GM19023 (cell line): ENCODE data around the gene FAM177B.

Experiments used
- ATAC-seq: cut with Tn5 transposase; IDR thresholded peaks from one replicate; pipeline ENCODE4 v1.9.1; 2021; ENCODE audit warnings: mild to moderate bottlenecking, moderate library complexity; ENCODE audit not compliant: unreplicated experiment

The FAM177B gene

DNA sequence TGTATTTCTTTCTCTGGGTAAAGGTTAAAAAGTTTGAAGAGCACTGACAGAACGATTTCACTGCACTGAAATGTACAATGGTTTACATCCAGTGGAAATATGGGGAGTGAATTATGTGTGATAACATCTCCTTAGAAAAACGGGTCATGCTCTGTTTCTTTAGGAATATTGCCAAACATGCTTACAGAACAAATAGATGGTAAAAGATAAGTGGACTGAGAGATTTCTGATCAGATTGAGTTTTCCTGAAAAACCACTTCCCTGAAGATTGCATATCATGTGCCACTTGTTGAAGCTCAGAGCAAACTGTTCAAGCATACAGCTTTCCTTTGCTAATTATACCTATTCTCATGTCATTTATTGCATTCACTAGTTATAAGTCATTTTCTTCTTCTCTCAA lies 47.9 kb downstream of the FAM177B start:
- ATAC-seq, result no peak

DNA sequence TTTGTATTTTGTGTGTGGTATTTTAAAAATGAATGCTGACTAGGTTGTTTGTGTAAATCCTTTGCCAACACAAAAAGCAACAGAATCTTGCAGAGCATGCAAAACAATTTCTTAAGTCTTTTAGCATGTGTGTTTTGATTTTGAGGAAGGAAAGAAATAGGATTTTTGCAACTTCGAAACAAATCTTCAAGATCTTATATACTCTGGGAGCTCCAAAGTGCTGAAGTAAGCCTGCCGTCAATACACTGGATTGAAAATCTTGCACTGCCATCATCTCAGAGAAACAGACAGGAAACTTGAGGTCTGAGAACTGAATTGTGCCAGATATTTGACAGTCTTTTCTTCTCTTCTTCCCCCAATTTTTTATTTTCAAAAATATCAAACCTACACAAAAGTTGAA lies 48.5 kb downstream of the FAM177B start:
- no peak for ATAC-seq

DNA sequence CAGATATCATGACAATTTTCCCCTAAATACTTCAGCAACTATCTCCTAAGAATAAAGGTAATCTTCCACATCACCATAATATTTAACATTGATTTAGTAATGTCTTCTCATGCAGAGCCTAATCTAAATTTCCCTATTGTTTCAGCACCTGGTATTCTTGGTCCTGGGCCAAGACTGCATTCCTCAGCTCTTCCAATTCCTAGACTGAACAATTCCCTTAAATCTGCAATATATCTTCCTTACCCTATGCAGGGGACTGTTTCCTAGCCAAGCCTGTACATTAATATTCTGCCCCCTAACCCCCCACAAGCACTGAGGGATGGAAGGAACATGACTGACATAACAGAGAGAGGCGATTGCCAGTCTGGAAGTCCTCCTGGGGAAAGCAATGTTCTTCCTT lies 49.1 kb downstream of the FAM177B start:
- ATAC-seq, result no peak

DNA sequence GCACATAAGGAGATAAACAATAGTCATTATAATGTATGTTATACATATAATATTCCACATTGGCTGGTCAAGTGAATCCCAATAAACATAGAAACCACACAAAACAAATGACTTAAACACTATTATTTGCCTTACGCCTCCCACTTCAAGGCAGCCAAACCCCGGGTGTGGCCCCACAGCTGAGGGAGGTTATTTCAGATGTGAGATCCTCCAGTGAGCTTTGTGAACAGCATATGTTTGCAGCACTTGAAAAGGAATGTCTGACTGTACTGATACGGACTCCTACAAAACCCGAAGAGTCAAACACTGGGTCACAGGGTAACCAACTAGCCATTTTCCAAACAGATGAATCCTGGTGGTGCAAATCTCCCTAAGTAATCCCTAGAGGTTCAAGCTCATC lies 50.7 kb downstream of the FAM177B start:
- no peak for ATAC-seq

DNA sequence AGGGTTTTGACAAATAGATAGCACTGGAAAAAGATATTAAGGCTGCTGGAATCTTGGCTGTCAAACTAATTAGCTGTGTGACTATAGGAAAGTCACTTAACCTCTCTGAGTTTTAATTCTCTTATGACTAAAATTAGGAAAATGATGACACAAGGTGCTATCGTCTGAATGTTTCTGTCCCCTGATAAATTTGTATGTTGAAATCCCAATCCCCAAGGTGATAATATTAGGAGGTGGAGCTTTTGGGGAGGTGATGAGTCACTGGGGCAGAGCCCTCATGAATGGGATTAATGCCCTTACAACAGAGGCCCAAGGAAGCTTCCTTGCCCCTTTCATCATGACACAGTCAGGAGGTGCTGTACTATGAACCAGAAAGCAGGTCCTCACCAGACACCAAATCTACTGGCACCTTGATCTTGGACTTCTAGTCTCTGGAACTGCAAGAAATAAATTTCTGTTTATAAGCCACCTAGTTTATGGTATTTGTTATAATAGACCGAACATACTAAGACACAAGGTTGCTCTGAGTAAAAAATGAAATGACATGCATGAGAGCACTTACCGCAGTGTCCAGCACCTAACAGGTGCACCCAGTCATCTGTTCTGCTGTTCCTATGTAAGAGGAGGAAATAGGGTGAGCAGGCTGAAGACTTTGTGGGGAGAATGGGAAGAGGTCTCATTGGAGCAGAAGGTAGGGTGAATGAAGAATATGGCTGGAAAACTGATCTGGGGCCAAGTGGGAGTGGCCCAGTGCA lies 51.6 kb downstream of the FAM177B start:
- ATAC-seq, result peak; percentile 61

DNA sequence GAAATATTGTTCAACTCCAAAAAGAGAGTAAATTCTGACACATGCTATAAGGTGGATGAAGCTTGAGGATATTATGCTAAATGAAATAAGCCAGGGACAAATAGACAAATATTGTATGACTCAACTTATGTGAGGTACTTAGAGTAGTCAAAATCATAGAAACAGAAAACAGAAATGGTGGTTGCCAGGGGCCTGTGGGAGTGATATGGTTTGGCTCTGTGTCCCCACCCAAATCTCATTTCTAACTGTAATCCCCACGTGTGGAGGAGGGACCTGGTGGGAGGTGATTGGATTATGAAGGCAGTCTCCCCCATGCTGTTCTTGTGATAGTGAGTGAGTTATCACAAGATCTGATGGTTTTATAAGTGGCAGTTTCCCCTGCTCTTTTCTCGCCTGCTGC lies 53.1 kb downstream of the FAM177B start:
- no peak for ATAC-seq

DNA sequence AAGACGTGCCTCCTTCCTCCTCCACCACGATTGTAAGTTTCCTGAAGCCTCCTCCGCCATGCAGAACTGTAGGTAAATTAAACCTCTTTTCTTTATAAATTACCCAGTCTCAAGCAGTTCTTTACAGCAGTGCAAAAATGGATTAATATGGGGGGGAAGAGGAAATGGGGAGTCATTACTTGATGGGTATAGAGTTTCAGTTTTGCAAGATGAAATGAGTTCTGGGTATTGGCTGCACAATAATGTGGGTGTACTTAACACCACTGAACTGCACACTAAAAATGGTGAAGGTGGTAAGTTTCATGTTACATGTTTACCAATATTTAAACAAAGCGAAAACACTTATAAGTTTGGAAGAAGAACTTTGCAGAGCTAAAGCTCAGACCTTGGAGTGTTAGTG lies 53.5 kb downstream of the FAM177B start:
- no peak for ATAC-seq

DNA sequence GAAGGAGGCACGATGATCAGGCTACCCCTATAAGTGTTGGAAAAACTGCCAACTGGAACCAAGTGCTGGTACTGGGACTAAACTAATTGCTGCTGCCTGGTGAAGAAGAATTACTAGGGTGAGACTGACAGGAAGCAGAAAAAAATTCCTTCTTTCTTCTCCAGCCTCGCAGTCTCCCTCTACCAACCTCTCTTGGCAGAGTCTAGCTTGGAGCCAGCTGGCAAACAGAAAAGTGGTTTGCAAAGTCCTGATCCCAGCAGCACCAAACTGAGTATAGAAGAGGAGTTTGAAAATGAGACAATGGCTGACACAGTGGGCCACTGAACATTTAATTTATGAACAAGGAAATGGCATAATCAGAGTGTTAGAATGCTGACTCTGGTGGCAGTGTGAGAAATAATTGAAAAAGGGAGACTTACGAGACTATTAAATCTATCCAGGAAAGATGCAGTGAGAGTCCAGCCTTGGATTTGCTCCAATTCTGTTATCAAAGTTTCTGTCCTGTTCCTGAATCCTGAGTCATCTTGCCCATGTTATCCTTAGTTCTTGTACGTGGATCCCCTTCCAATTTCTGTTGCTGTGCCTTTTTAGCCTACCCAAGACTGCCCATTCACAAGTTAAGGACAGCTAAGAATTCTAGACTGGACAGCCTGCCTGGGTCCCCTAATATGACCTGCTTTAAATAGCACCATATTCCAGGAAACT lies 54.2 kb downstream of the FAM177B start:
- no peak for ATAC-seq

DNA sequence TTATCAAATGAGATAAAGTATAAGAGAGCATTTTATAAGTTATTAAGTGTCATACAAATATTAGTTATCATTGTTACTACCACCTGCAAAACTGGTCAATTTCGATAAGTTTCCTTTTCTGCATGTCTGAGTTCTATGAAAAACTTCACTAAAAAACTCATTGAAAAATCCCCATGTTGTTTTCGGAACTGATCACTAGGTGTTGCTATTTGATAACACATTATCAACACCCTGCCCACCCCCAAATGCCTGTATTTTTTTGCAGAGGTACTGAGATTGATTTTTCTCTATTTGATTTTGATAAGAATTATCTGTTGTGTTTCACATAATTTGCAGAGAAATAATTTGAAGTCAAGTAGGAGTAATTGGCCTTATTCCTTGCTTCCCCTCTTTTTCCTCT lies 55.7 kb downstream of the FAM177B start:
- ATAC-seq, result no peak

DNA sequence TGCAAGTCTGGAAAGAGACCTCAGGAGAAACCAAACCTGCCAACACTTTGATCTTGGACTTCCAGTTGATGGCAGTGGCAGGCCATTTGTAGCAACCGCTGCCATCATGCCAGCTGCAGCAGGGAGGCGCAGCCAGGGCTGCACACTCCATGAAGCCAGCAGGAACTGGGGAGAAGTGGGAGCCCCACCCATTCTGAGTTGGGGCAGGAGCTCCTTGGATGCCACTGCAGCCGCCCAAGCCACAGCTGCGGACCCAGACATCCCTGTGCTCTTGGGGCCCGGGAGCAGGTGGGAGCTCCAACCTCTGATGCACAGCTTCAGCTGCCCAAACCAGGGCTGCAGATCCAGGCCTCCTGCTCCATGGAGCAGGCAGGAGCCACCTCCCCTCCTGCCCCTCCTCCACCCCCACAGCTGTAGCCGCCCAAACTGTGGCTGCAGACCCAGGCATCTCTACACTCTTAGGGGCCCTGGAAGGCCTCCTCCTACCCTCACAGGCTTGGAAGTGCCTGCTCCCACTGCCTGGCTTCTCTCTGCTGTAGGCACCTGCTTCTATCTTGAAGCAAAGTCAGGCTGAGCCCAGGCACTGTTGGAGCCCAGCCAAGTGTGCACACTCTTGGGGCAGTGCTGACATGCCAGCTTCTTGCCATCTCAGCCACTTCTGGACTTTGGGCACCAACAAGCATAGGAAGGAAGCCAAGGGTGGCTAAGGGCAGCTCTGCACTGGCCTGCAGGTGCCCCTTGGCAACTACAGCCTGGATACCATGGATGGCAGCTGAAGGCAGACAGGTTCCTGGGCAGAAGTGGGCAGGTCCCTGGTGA lies 57.9 kb downstream of the FAM177B start:
- ATAC-seq, result no peak

DNA sequence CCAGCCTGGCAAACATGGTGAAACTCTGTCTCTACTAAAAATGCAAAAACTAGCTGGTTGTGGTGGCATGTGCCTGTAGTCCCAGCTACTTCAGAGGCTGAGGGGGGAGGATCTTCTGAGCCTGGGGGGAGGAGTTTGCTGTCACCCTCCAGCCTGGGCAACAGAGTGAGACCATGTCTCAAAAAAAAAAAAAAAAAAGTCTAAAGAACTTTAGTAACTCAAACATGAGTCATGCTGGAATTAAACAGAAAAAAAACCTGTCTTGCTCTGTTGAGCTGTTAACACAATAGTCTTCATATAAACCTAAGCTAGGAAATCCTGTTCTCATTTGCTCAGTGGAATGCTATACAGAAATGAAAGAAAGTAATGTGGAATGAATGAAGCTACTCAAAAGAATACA lies 61.1 kb downstream of the FAM177B start:
- no peak for ATAC-seq

DNA sequence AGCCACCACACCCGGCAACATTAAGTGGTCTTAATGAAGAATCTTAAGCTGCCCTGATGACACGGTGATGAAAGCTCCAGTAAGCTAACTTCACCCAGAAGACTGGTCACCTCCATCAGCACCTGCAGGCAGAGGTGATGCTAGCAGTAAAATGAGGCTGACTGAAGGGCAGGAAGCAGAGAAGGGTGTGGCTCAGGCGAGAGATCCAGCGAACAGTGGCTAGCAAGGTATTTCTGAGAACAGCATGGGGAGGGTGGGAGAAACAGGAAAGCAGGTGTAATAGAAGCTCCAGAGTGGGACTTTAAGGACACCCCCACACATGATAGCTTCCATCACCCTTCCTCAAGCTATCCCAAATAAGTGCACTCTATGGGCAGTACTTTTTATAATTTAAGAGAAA lies 62.0 kb downstream of the FAM177B start:
- ATAC-seq, result no peak
